GM19438 (cell line): ENCODE measurements around the gene MGAT4C.
"Not testable (repeated sequence)": the region's sequence is repeated elsewhere in the genome, so short reads cannot be mapped to it uniquely, and the experiment has no call there.

ENCODE experiments used
- ATAC-seq: cut with Tn5 transposase; IDR thresholded peaks from one replicate; pipeline ENCODE4 v1.9.1; 2021; ENCODE audit warnings: low read depth; ENCODE audit not compliant: unreplicated experiment

The MGAT4C gene

GRCh38 chr12:86256163-86256562, at the start of gene MGAT4C:
Gene MGAT4C, minus strand, starts transcription at chr12:86256391.
- ATAC-seq: no peak

- not testable (repeated sequence) for ATAC-seq
These were observed 40.2 kb upstream of the MGAT4C start for GRCh38 chr12:86296396-86296795.

- no peak for ATAC-seq
These were observed 37.6 kb upstream of the MGAT4C start for GRCh38 chr12:86293682-86294240.

- no peak for ATAC-seq
These were observed 36.3 kb upstream of the MGAT4C start for GRCh38 chr12:86292480-86292879.

GRCh38 chr12:86290615-86291014, 34.4 kb upstream of the MGAT4C start:
- no peak for ATAC-seq

GRCh38 chr12:86286119-86286518, 29.9 kb upstream of the MGAT4C start:
- ATAC-seq: no peak

GRCh38 chr12:86283620-86284019, 27.4 kb upstream of the MGAT4C start:
- no peak for ATAC-seq

- no peak for ATAC-seq
These were observed 19.2 kb upstream of the MGAT4C start for GRCh38 chr12:86275356-86275755.

- no peak for ATAC-seq
These were observed 9.1 kb upstream of the MGAT4C start for GRCh38 chr12:86265329-86265695.

GRCh38 chr12:86264451-86265328, 8.5 kb upstream of the MGAT4C start:
- no peak for ATAC-seq

GRCh38 chr12:86261578-86261977, 5.4 kb upstream of the MGAT4C start:
- ATAC-seq: no peak

- no peak for ATAC-seq
These were observed 5.0 kb upstream of the MGAT4C start for GRCh38 chr12:86261142-86261541.

GRCh38 chr12:86260183-86260582, 4.0 kb upstream of the MGAT4C start:
- no peak for ATAC-seq

GRCh38 chr12:86257134-86257533, 943 bp upstream of the MGAT4C start:
- ATAC-seq: no peak

GRCh38 chr12:86254399-86255107, 1.6 kb downstream of the MGAT4C start:
- no peak for ATAC-seq

GRCh38 chr12:86249851-86250250, 6.3 kb downstream of the MGAT4C start:
- no peak for ATAC-seq

GRCh38 chr12:86249276-86249675, 6.9 kb downstream of the MGAT4C start:
- ATAC-seq: no peak

- no peak for ATAC-seq
These were observed 8.3 kb downstream of the MGAT4C start for GRCh38 chr12:86247871-86248270.

GRCh38 chr12:86241600-86241999, 14.6 kb downstream of the MGAT4C start:
- no peak for ATAC-seq

GRCh38 chr12:86234316-86234855, 21.8 kb downstream of the MGAT4C start:
- no peak for ATAC-seq

- no peak for ATAC-seq
These were observed 23.1 kb downstream of the MGAT4C start for GRCh38 chr12:86233126-86233525.
